ENCODE data around the gene PDCL2. TPM values are rescaled to one million over a fixed set of nuclear protein-coding genes. Genes with fewer than 3 reads are reported as not detected.
"Not testable (repeated sequence)": the region's sequence is repeated elsewhere in the genome, so short reads cannot be mapped to it uniquely, and the experiment has no call there.

The PDCL2 gene
- total RNA-seq, 1 experiment from 2014 or later: not detected

DNA sequence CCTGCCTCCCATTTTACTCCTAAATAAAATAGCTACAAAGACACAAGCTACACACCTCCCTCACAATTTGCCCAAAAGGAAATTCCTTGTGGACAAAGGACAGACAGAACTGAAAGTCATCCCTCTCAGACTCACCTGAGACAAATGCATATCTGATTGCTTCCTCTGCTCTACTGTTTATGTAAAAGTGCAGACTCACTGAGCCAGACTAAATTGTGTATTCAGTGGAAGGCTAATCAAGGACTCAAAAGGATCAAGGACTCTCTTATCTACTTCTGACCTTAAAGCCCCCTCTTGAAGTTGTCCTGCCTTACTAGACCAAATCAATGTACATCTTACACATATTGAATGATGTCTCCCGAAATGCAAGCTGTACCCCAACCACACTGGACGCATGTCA, 3.9 kb downstream of the PDCL2 start:
- H3K27me3 Mint-ChIP-seq (ENCODE audit: insufficient read depth, unreplicated experiment): peaks cover 7% of the 10 kb centered on the region
- TF ChIP-seq, protein P1, sequence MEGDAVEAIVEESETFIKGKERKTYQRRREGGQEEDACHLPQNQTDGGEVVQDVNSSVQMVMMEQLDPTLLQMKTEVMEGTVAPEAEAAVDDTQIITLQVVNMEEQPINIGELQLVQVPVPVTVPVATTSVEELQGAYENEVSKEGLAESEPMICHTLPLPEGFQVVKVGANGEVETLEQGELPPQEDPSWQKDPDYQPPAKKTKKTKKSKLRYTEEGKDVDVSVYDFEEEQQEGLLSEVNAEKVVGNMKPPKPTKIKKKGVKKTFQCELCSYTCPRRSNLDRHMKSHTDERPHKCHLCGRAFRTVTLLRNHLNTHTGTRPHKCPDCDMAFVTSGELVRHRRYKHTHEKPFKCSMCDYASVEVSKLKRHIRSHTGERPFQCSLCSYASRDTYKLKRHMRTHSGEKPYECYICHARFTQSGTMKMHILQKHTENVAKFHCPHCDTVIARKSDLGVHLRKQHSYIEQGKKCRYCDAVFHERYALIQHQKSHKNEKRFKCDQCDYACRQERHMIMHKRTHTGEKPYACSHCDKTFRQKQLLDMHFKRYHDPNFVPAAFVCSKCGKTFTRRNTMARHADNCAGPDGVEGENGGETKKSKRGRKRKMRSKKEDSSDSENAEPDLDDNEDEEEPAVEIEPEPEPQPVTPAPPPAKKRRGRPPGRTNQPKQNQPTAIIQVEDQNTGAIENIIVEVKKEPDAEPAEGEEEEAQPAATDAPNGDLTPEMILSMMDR (IDR thresholded peaks at IDR 0.05; ENCODE audit: insufficient read depth in 1 of 2, low read depth in 1 of 2, low read length in 1 of 2, severe bottlenecking in 1 of 2, unreplicated experiment in 1 of 2): no peak
- POLR2A ChIA-PET: no interaction called here
- Histone ChIP-seq H3K9me3 (peaks cover 4% of the 10 kb centered on the region; the same call in 1 of the 2 replicates), H3K36me3 (ENCODE audit: control insufficient read depth, insufficient read depth, low read length) (no peaks in the 10 kb centered on the region), H3K4me1 (no peaks in the 10 kb centered on the region), H3K4me3 (ENCODE audit: low read depth, low read length) (no peak overlapping the region), H3K27me3 (replicated peaks; ENCODE audit: control insufficient read depth, insufficient read depth, low read length) (no peaks in the 10 kb centered on the region)
- no peak overlapping the region for H3K4me3 Mint-ChIP-seq (ENCODE audit: unreplicated experiment)
- no peak for DNase-seq
- no peaks in the 10 kb centered on the region for H3K4me1 Mint-ChIP-seq (ENCODE audit: low read depth, unreplicated experiment)
- BruUV-seq (replicated peaks): no TSS peak
- H3K36me3 Mint-ChIP-seq (ENCODE audit: insufficient read depth, unreplicated experiment): no peaks in the 10 kb centered on the region
- H3K27ac Mint-ChIP-seq (ENCODE audit: unreplicated experiment): no peak overlapping the region
- CTCF ChIA-PET: no interaction called here
- peaks cover 10% of the 10 kb centered on the region for H3K9me3 Mint-ChIP-seq (ENCODE audit: unreplicated experiment)
- intact Hi-C loops (cut with micrococcal nuclease; ENCODE audit: unreplicated experiment): no loop called here

- intact Hi-C loops (cut with micrococcal nuclease; ENCODE audit: unreplicated experiment); DNase-seq; H3K36me3 ChIP-seq (ENCODE audit: control insufficient read depth, insufficient read depth, low read length); H3K27me3 Mint-ChIP-seq (ENCODE audit: insufficient read depth, unreplicated experiment); CTCF ChIA-PET; H3K4me3 ChIP-seq (ENCODE audit: low read depth, low read length); H3K4me3 Mint-ChIP-seq (ENCODE audit: unreplicated experiment); POLR2A ChIA-PET; H3K27me3 ChIP-seq (replicated peaks; ENCODE audit: control insufficient read depth, insufficient read depth, low read length); BruUV-seq (replicated peaks); H3K4me1 ChIP-seq; H3K36me3 Mint-ChIP-seq (ENCODE audit: insufficient read depth, unreplicated experiment); H3K9me3 Mint-ChIP-seq (ENCODE audit: unreplicated experiment); H3K4me1 Mint-ChIP-seq (ENCODE audit: low read depth, unreplicated experiment); H3K27ac Mint-ChIP-seq (ENCODE audit: unreplicated experiment); H3K9me3 ChIP-seq: not testable (repeated sequence)
Observed at GRCh38 chr4:55582773-55583172, 9.3 kb downstream of the PDCL2 start.

- intact Hi-C loops (cut with micrococcal nuclease; ENCODE audit: unreplicated experiment): no loop called here
- Mint-ChIP-seq H3K36me3 (ENCODE audit: insufficient read depth, unreplicated experiment) (no peaks in the 10 kb centered on the region), H3K4me1 (ENCODE audit: low read depth, unreplicated experiment) (no peaks in the 10 kb centered on the region), H3K4me3 (ENCODE audit: unreplicated experiment) (no peak overlapping the region), H3K27ac (ENCODE audit: unreplicated experiment) (no peak overlapping the region), H3K9me3 (ENCODE audit: unreplicated experiment) (peaks cover 7% of the 10 kb centered on the region), H3K27me3 (ENCODE audit: insufficient read depth, unreplicated experiment) (peaks cover 9% of the 10 kb centered on the region)
- Histone ChIP-seq H3K4me1 (no peaks in the 10 kb centered on the region), H3K36me3 (ENCODE audit: control insufficient read depth, insufficient read depth, low read length) (no peaks in the 10 kb centered on the region), H3K27me3 (replicated peaks; ENCODE audit: control insufficient read depth, insufficient read depth, low read length) (no peaks in the 10 kb centered on the region), H3K4me3 (ENCODE audit: low read depth, low read length) (no peak overlapping the region), H3K9me3 (peaks cover 8% of the 10 kb centered on the region)
- no peak for DNase-seq
- BruUV-seq (replicated peaks): no TSS peak
- POLR2A ChIA-PET: no interaction called here
- TF ChIP-seq, protein P1 (IDR thresholded peaks at IDR 0.05; ENCODE audit: insufficient read depth in 1 of 2, low read depth in 1 of 2, low read length in 1 of 2, severe bottlenecking in 1 of 2, unreplicated experiment in 1 of 2): no peak
- CTCF ChIA-PET: no interaction called here
Observed at GRCh38 chr4:55578341-55579010, 13.6 kb downstream of the PDCL2 start.

GRCh38 chr4:55575513-55575912, 16.5 kb downstream of the PDCL2 start:
- POLR2A ChIA-PET: no interaction called here
- Histone ChIP-seq H3K36me3 (ENCODE audit: control insufficient read depth, insufficient read depth, low read length) (no peaks in the 10 kb centered on the region), H3K27me3 (replicated peaks; ENCODE audit: control insufficient read depth, insufficient read depth, low read length) (no peaks in the 10 kb centered on the region), H3K9me3 (peaks cover 6% of the 10 kb centered on the region), H3K4me1 (no peaks in the 10 kb centered on the region), H3K4me3 (ENCODE audit: low read depth, low read length) (no peak overlapping the region)
- H3K27ac Mint-ChIP-seq (ENCODE audit: unreplicated experiment): no peak overlapping the region
- intact Hi-C loops (cut with micrococcal nuclease; ENCODE audit: unreplicated experiment): no loop called here
- H3K9me3 Mint-ChIP-seq (ENCODE audit: unreplicated experiment): peaks cover 7% of the 10 kb centered on the region
- H3K4me1 Mint-ChIP-seq (ENCODE audit: low read depth, unreplicated experiment): no peaks in the 10 kb centered on the region
- TF ChIP-seq, protein P1 (IDR thresholded peaks at IDR 0.05; ENCODE audit: insufficient read depth in 1 of 2, low read depth in 1 of 2, low read length in 1 of 2, severe bottlenecking in 1 of 2, unreplicated experiment in 1 of 2): no peak
- no peak overlapping the region for H3K4me3 Mint-ChIP-seq (ENCODE audit: unreplicated experiment)
- BruUV-seq (replicated peaks): no TSS peak
- H3K36me3 Mint-ChIP-seq (ENCODE audit: insufficient read depth, unreplicated experiment): no peaks in the 10 kb centered on the region
- peaks cover 17% of the 10 kb centered on the region for H3K27me3 Mint-ChIP-seq (ENCODE audit: insufficient read depth, unreplicated experiment)
- CTCF ChIA-PET: no interaction called here
- no peak for DNase-seq
